ENCODE results near the gene PDE7B.

Gene PDE7B

GRCh38 chr6:135851442-135852271, at the start of gene PDE7B:
Gene PDE7B, plus strand, starts transcription at chr6:135851701.
- no peak for DNase-seq

- DNase-seq: no peak
These were observed 49.6 kb upstream of the PDE7B start for GRCh38 chr6:135801755-135802465.

GRCh38 chr6:135810486-135810885, 41.0 kb upstream of the PDE7B start:
- DNase-seq: no peak

- no peak for DNase-seq
These were observed 40.3 kb upstream of the PDE7B start for GRCh38 chr6:135811170-135811569.

GRCh38 chr6:135811644-135812526, 39.6 kb upstream of the PDE7B start:
- no peak for DNase-seq

GRCh38 chr6:135813401-135813800, 38.1 kb upstream of the PDE7B start:
- DNase-seq: no peak

- DNase-seq: no peak
These were observed 37.5 kb upstream of the PDE7B start for GRCh38 chr6:135814043-135814442.

- DNase-seq: no peak
These were observed 36.3 kb upstream of the PDE7B start for GRCh38 chr6:135815216-135815615.

- no peak for DNase-seq
These were observed 34.5 kb upstream of the PDE7B start for GRCh38 chr6:135817035-135817434.

GRCh38 chr6:135819665-135820064, 31.8 kb upstream of the PDE7B start:
- no peak for DNase-seq

GRCh38 chr6:135820340-135820739, 31.2 kb upstream of the PDE7B start:
- DNase-seq: no peak

- no peak for DNase-seq
These were observed 27.6 kb upstream of the PDE7B start for GRCh38 chr6:135823851-135824250.

GRCh38 chr6:135826236-135826804, 25.2 kb upstream of the PDE7B start:
- DNase-seq: no peak

GRCh38 chr6:135828021-135828420, 23.5 kb upstream of the PDE7B start:
- DNase-seq: no peak

GRCh38 chr6:135830452-135830881, 21.0 kb upstream of the PDE7B start:
- no peak for DNase-seq

- DNase-seq: no peak
These were observed 20.5 kb upstream of the PDE7B start for GRCh38 chr6:135831016-135831415.

GRCh38 chr6:135832166-135832565, 19.3 kb upstream of the PDE7B start:
- no peak for DNase-seq

GRCh38 chr6:135833771-135834170, 17.7 kb upstream of the PDE7B start:
- no peak for DNase-seq

GRCh38 chr6:135837735-135838449, 13.6 kb upstream of the PDE7B start:
- DNase-seq: no peak

GRCh38 chr6:135839121-135839520, 12.4 kb upstream of the PDE7B start:
- DNase-seq: no peak

- no peak for DNase-seq
These were observed 8.7 kb upstream of the PDE7B start for GRCh38 chr6:135842618-135843392.

Measured in SW 1271 (cell line).